Adipocyte (in vitro differentiated cells): ENCODE data around the gene ACO1.
"Not testable (repeated sequence)": the region's sequence is repeated elsewhere in the genome, so short reads cannot be mapped to it uniquely, and the experiment has no call there.

Source experiments
- DNase-seq: peaks from one replicate; pipeline ENCODE4 v3.0.0-alpha.2; 2015; ENCODE audit warnings: low read depth
- H3K27me3 ChIP-seq: replicated peaks from 2 replicates; pipeline ENCODE4 v1.7.0; 2013; ENCODE audit warnings: mild to moderate bottlenecking, low read length, moderate library complexity; ENCODE audit not compliant: control insufficient read depth, insufficient read depth
- H3K36me3 ChIP-seq: 2 replicates; pipeline ENCODE4 v1.7.0; 2013; ENCODE audit warnings: low read length, mild to moderate bottlenecking, moderate library complexity; ENCODE audit not compliant: control insufficient read depth, insufficient read depth, severe bottlenecking
- H3K4me1 ChIP-seq: 2 replicates; pipeline ENCODE4 v1.7.0; 2013; ENCODE audit warnings: mild to moderate bottlenecking, low read length, moderate library complexity; ENCODE audit not compliant: control insufficient read depth, insufficient read depth
- H3K4me3 ChIP-seq: 2 replicates; pipeline ENCODE4 v1.7.0; 2013; ENCODE audit warnings: mild to moderate bottlenecking, low read length, moderate library complexity
- H3K9ac ChIP-seq: 2 replicates; pipeline ENCODE4 v1.7.0; 2013; ENCODE audit warnings: mild to moderate bottlenecking, low read length, moderate library complexity
- H3K9me3 ChIP-seq: 2 replicates; pipeline ENCODE4 v1.7.0; 2013; ENCODE audit warnings: mild to moderate bottlenecking, low read length, moderate library complexity; ENCODE audit not compliant: control insufficient read depth

Gene ACO1

GRCh38 chr9:32351845-32352244 is 32.6 kb upstream of the ACO1 start:
- Histone ChIP-seq H3K9me3 (no peaks in the 10 kb centered on the region), H3K27me3 (peaks cover 6% of the 10 kb centered on the region), H3K36me3 (no peaks in the 10 kb centered on the region), H3K4me3 (no peak overlapping the region), H3K9ac (no peak overlapping the region), H3K4me1 (no peaks in the 10 kb centered on the region)
- no peak for DNase-seq

GRCh38 chr9:32353476-32353875 is 31.0 kb upstream of the ACO1 start:
- not testable (repeated sequence) for H3K27me3 ChIP-seq, H3K9ac ChIP-seq, H3K4me1 ChIP-seq, H3K36me3 ChIP-seq, DNase-seq, H3K9me3 ChIP-seq, H3K4me3 ChIP-seq

- Histone ChIP-seq H3K9ac (no peak overlapping the region), H3K9me3 (no peaks in the 10 kb centered on the region), H3K27me3 (peaks cover 4% of the 10 kb centered on the region), H3K36me3 (no peaks in the 10 kb centered on the region), H3K4me3 (no peak overlapping the region), H3K4me1 (no peaks in the 10 kb centered on the region)
- DNase-seq, result no peak
Measured at GRCh38 chr9:32359452-32359851, 25.0 kb upstream of the ACO1 start.

GRCh38 chr9:32360983-32361673 is 23.3 kb upstream of the ACO1 start:
- H3K4me1 ChIP-seq, result no peaks in the 10 kb centered on the region
- no peak overlapping the region for H3K9ac ChIP-seq
- no peaks in the 10 kb centered on the region for H3K9me3 ChIP-seq
- DNase-seq, result no peak
- peaks cover 4% of the 10 kb centered on the region for H3K27me3 ChIP-seq
- H3K36me3 ChIP-seq, result no peaks in the 10 kb centered on the region
- H3K4me3 ChIP-seq, result no peak overlapping the region

- H3K9me3 ChIP-seq, result peaks cover 26% of the 10 kb centered on the region
- H3K36me3 ChIP-seq, result no peaks in the 10 kb centered on the region
- no peak overlapping the region for H3K4me3 ChIP-seq
- H3K27me3 ChIP-seq, result peaks cover 4% of the 10 kb centered on the region
- H3K4me1 ChIP-seq, result no peaks in the 10 kb centered on the region
- no peak for DNase-seq
- H3K9ac ChIP-seq, result no peak overlapping the region
Measured at GRCh38 chr9:32371279-32371678, 13.2 kb upstream of the ACO1 start.

- peaks cover 26% of the 10 kb centered on the region for H3K9me3 ChIP-seq
- peaks cover 7% of the 10 kb centered on the region for H3K27me3 ChIP-seq
- no peak overlapping the region for H3K9ac ChIP-seq
- no peak overlapping the region for H3K4me3 ChIP-seq
- no peaks in the 10 kb centered on the region for H3K36me3 ChIP-seq
- no peak for DNase-seq
- no peaks in the 10 kb centered on the region for H3K4me1 ChIP-seq
Measured at GRCh38 chr9:32371679-32372078, 12.8 kb upstream of the ACO1 start.

GRCh38 chr9:32376285-32376684 is 8.2 kb upstream of the ACO1 start:
- Histone ChIP-seq H3K27me3 (peaks cover 7% of the 10 kb centered on the region), H3K9me3 (peaks cover 7% of the 10 kb centered on the region), H3K36me3 (no peaks in the 10 kb centered on the region), H3K4me1 (no peaks in the 10 kb centered on the region), H3K9ac (no peak overlapping the region), H3K4me3 (no peak overlapping the region)
- no peak for DNase-seq

- H3K4me1 ChIP-seq, result peaks cover 6% of the 10 kb centered on the region
- H3K27me3 ChIP-seq, result peaks cover 4% of the 10 kb centered on the region
- H3K4me3 ChIP-seq, result no peak overlapping the region
- H3K9ac ChIP-seq, result no peak overlapping the region
- DNase-seq, result peak; percentile 88
- no peaks in the 10 kb centered on the region for H3K36me3 ChIP-seq
- H3K9me3 ChIP-seq, result no peaks in the 10 kb centered on the region
Measured at GRCh38 chr9:32378496-32378895, 5.9 kb upstream of the ACO1 start.

GRCh38 chr9:32378993-32379729 is 5.3 kb upstream of the ACO1 start:
- no peaks in the 10 kb centered on the region for H3K9me3 ChIP-seq
- H3K36me3 ChIP-seq, result no peaks in the 10 kb centered on the region
- H3K4me1 ChIP-seq, result peaks cover 10% of the 10 kb centered on the region
- no peak overlapping the region for H3K9ac ChIP-seq
- H3K27me3 ChIP-seq, result peaks cover 4% of the 10 kb centered on the region
- no peak overlapping the region for H3K4me3 ChIP-seq
- DNase-seq, result peak; percentile 94

- Histone ChIP-seq H3K9ac (no peak overlapping the region), H3K27me3 (peaks cover 4% of the 10 kb centered on the region), H3K4me3 (no peak overlapping the region), H3K36me3 (no peaks in the 10 kb centered on the region), H3K4me1 (peaks cover 15% of the 10 kb centered on the region), H3K9me3 (no peaks in the 10 kb centered on the region)
- no peak for DNase-seq
Measured at GRCh38 chr9:32380944-32381343, 3.5 kb upstream of the ACO1 start.

GRCh38 chr9:32382565-32383320 is 1.7 kb upstream of the ACO1 start:
- Histone ChIP-seq H3K4me1 (peaks cover 33% of the 10 kb centered on the region), H3K4me3 (no peak overlapping the region), H3K9ac (no peak overlapping the region), H3K9me3 (no peaks in the 10 kb centered on the region), H3K27me3 (no peaks in the 10 kb centered on the region), H3K36me3 (peaks cover 8% of the 10 kb centered on the region)
- DNase-seq, result no peak
